HUES6 (cell line): ENCODE data around the gene MBNL3.

Experiments used
- H3K27ac ChIP-seq: 2 replicates; pipeline ENCODE4 v1.7.0; 2013; ENCODE audit warnings: low read depth, mild to moderate bottlenecking, low read length, inconsistent platforms
- H3K27me3 ChIP-seq: 2 replicates; pipeline ENCODE4 v1.6.1; 2013; ENCODE audit warnings: low read length; ENCODE audit not compliant: control insufficient read depth, insufficient read depth
- H3K36me3 ChIP-seq: 2 replicates; pipeline ENCODE4 v1.6.1; 2013; ENCODE audit warnings: low read length; ENCODE audit not compliant: control insufficient read depth, insufficient read depth
- H3K4me1 ChIP-seq: 2 replicates; pipeline ENCODE4 v1.6.1; 2013; ENCODE audit warnings: low read length; ENCODE audit not compliant: control insufficient read depth, insufficient read depth
- H3K4me3 ChIP-seq: 2 replicates; pipeline ENCODE4 v1.5.1; 2013; ENCODE audit warnings: low read depth, low read length
- H3K9ac ChIP-seq: one replicate; pipeline ENCODE4 v1.6.1; 2013; ENCODE audit warnings: mild to moderate bottlenecking, low read length
- H3K9me3 ChIP-seq: 2 replicates; pipeline ENCODE4 v1.6.1; 2013; ENCODE audit warnings: low read depth, low read length; ENCODE audit not compliant: control insufficient read depth, insufficient read depth

The MBNL3 gene

DNA sequence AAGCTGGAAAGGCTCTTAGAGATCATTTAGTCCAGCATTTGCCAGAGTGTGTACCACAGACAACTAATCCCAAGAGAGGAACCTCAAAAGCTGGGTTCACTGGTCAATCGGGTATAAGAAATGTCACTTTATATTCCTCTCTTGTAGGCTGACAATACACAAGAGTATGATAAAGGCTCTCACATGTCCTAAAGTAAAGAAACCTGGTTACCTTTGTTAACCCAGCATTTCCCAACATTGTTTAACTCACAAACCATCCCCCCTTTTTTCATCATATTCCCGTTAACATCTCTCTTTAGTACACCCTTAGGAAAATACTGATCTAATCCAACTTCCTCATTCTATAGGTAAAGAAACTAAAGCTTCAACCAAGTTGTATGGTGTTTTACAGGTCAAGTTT is 74.4 kb downstream of the MBNL3 start:
- Histone ChIP-seq H3K9ac (no peak overlapping the region), H3K27ac (no peak overlapping the region), H3K4me1 (peaks cover 53% of the 10 kb centered on the region), H3K9me3 (no peaks in the 10 kb centered on the region), H3K36me3 (no peaks in the 10 kb centered on the region), H3K4me3 (no peak overlapping the region), H3K27me3 (peaks cover 46% of the 10 kb centered on the region; the same call in 1 of the 2 replicates)

- peaks cover 48% of the 10 kb centered on the region; the same call in 1 of the 2 replicates for H3K27me3 ChIP-seq
- H3K36me3 ChIP-seq = no peaks in the 10 kb centered on the region
- H3K4me3 ChIP-seq = peak overlapping the region; percentile 55; the same call in 1 of the 2 replicates
- H3K9me3 ChIP-seq = no peaks in the 10 kb centered on the region
- no peak overlapping the region for H3K27ac ChIP-seq
- H3K4me1 ChIP-seq = peaks cover 60% of the 10 kb centered on the region
- H3K9ac ChIP-seq = peak overlapping the region; percentile 18
Measured at GRCh38 chrX:132413459-132413858, 75.4 kb downstream of the MBNL3 start.

DNA sequence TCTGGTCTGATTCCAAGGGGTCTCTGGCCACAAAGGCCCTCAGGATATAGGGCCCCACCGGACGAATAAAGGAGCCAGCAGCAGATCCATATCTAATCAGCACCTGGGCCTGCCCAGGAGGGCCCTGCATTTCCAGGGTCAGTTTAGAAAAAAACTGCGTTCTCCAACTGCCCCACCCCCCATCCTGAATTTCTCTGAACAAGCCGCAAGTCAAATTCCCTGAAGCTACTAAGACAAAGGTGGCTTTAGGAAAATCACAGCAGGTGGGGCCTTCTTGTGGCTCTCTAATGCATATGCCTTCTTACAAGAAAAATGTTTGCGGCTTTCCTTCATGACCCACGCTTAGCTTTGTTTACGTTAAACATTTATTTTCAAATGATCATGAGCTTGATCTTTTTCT is 76.6 kb downstream of the MBNL3 start:
- Histone ChIP-seq H3K9ac (peak overlapping the region; percentile 54), H3K27me3 (peaks cover 48% of the 10 kb centered on the region; the same call in 1 of the 2 replicates), H3K36me3 (no peaks in the 10 kb centered on the region), H3K4me3 (peak overlapping the region; percentile 55), H3K9me3 (no peaks in the 10 kb centered on the region), H3K27ac (no peak overlapping the region; the same call in 1 of the 2 replicates), H3K4me1 (peaks cover 71% of the 10 kb centered on the region)

GRCh38 chrX:132411310-132411977 is 77.4 kb downstream of the MBNL3 start:
- Histone ChIP-seq H3K27ac (no peak overlapping the region), H3K36me3 (no peaks in the 10 kb centered on the region; the same call in 1 of the 2 replicates), H3K27me3 (peaks cover 48% of the 10 kb centered on the region; the same call in 1 of the 2 replicates), H3K9me3 (no peaks in the 10 kb centered on the region), H3K9ac (peak overlapping the region; percentile 46), H3K4me3 (peak overlapping the region; percentile 55), H3K4me1 (peaks cover 71% of the 10 kb centered on the region)

GRCh38 chrX:132409780-132410556 is 78.9 kb downstream of the MBNL3 start:
- peaks cover 48% of the 10 kb centered on the region; the same call in 1 of the 2 replicates for H3K27me3 ChIP-seq
- peaks cover 70% of the 10 kb centered on the region for H3K4me1 ChIP-seq
- peak overlapping the region; percentile 21 for H3K9ac ChIP-seq
- H3K4me3 ChIP-seq = peak overlapping the region; percentile 27
- no peak overlapping the region for H3K27ac ChIP-seq
- no peaks in the 10 kb centered on the region for H3K9me3 ChIP-seq
- H3K36me3 ChIP-seq = no peaks in the 10 kb centered on the region; the same call in 1 of the 2 replicates

DNA sequence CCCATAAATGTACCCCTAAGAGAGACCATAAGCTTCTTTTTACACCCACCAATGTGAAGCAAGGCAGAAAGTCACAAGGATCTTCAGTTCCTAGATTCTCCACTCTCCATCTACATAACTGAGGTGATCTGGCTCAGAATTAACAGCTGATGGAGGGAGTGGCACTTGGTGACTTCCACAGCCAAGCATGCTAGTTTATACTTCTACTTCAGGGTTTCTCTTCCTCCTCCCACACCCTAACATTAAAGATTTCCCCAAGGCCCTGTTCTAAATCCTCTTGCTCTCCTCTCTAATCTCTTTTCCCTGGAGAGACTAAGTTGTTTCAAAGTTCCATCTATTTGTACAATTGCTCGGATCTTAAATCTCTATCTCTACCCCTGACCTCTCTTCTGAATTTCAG is 81.1 kb downstream of the MBNL3 start:
- Histone ChIP-seq H3K27me3 (peaks cover 25% of the 10 kb centered on the region; the same call in 1 of the 2 replicates), H3K36me3 (no peaks in the 10 kb centered on the region; the same call in 1 of the 2 replicates), H3K9me3 (no peaks in the 10 kb centered on the region), H3K4me1 (peaks cover 47% of the 10 kb centered on the region), H3K27ac (no peak overlapping the region), H3K4me3 (no peak overlapping the region), H3K9ac (no peak overlapping the region)

DNA sequence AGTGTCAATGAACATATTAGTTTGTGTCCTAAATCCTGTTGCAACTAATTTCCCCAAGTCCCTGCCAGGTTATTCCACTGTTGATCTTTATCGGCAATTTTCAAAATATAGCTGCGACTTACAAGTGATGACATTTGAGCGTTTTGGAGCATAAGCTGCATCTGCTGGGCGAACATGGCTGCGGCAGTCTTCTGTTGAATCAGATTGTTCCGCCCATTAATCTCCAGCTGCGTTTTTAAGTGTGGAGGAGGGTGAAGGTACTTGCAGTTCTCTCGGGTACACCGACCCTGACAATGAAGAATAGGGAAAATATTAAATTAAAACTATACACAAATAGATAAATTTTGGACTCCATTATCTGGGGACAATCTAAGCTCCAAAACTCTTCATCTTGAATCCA is 82.7 kb downstream of the MBNL3 start:
- Histone ChIP-seq H3K4me3 (no peak overlapping the region), H3K27ac (no peak overlapping the region), H3K9ac (no peak overlapping the region), H3K27me3 (peaks cover 15% of the 10 kb centered on the region; the same call in 1 of the 2 replicates), H3K4me1 (peaks cover 35% of the 10 kb centered on the region), H3K9me3 (no peaks in the 10 kb centered on the region), H3K36me3 (no peaks in the 10 kb centered on the region; the same call in 1 of the 2 replicates)

DNA sequence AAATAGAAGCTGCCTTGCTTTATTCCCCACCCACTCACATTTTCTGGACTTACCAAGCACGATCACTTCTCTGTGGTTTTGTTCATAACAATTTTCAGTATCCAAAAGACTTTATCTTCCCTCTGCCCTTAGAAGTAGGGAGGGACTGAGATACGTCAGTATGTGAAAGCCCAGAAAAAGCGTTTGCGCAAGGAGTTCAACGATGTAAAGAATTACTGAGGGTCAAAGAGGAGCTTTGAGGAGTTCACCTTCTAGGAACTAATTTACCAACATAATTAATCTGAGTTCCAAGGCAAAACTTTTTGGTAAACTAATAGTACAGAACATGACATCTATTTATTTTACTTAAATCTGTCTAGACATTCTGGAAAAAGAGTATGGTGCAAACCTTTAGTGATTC is 84.6 kb downstream of the MBNL3 start:
- Histone ChIP-seq H3K9me3 (no peaks in the 10 kb centered on the region), H3K4me1 (peaks cover 17% of the 10 kb centered on the region), H3K27me3 (peaks cover under 1% of the 10 kb centered on the region; the same call in 1 of the 2 replicates), H3K36me3 (no peaks in the 10 kb centered on the region; the same call in 1 of the 2 replicates), H3K27ac (no peak overlapping the region), H3K4me3 (no peak overlapping the region), H3K9ac (no peak overlapping the region)

- no peaks in the 10 kb centered on the region for H3K9me3 ChIP-seq
- no peaks in the 10 kb centered on the region; the same call in 1 of the 2 replicates for H3K27me3 ChIP-seq
- H3K27ac ChIP-seq = no peak overlapping the region
- no peaks in the 10 kb centered on the region for H3K4me1 ChIP-seq
- no peak overlapping the region for H3K9ac ChIP-seq
- H3K4me3 ChIP-seq = no peak overlapping the region
- H3K36me3 ChIP-seq = no peaks in the 10 kb centered on the region; the same call in 1 of the 2 replicates
Measured at GRCh38 chrX:132401935-132402334, 86.9 kb downstream of the MBNL3 start.

- Histone ChIP-seq H3K36me3 (no peaks in the 10 kb centered on the region; the same call in 1 of the 2 replicates), H3K9me3 (no peaks in the 10 kb centered on the region), H3K9ac (no peak overlapping the region), H3K4me1 (no peaks in the 10 kb centered on the region), H3K27ac (no peak overlapping the region), H3K27me3 (no peaks in the 10 kb centered on the region; the same call in 1 of the 2 replicates), H3K4me3 (no peak overlapping the region)
Measured at GRCh38 chrX:132400706-132401105, 88.1 kb downstream of the MBNL3 start.

DNA sequence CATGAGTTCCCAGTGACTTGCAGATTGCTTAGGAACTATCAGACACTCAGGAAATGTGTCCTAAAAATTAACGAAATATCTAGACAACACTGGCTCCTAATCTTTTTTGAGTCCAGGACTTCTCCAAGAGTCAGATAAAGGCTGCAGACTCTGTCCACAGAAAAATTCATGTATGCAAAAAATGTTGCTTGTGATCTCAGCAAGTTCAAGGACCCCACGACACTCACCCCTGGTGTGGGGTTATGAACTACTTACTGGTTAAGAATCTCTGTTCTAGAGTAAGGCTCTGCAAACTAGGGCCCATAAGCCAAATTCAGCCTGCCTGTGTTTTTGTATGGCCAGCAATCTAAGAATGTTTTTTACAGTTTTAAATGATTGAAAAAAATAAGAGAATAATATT is 93.2 kb downstream of the MBNL3 start:
- no peak overlapping the region for H3K9ac ChIP-seq
- no peaks in the 10 kb centered on the region for H3K9me3 ChIP-seq

More for the DNA sequence above, 93.2 kb downstream of the MBNL3 start:
- H3K4me1 ChIP-seq = no peaks in the 10 kb centered on the region; the same call in 1 of the 2 replicates
- no peak overlapping the region for H3K4me3 ChIP-seq
- H3K27ac ChIP-seq = no peak overlapping the region
- H3K36me3 ChIP-seq = no peaks in the 10 kb centered on the region; the same call in 1 of the 2 replicates
- no peaks in the 10 kb centered on the region; the same call in 1 of the 2 replicates for H3K27me3 ChIP-seq
